Prostate gland (tissue), 2 donors: ENCODE results near the gene NAV2. TPM values are rescaled to one million over a fixed set of nuclear protein-coding genes. Genes with fewer than 3 reads are reported as not detected.
A peak's percentile ranks its signal among the peaks of the same experiment; 100 is the strongest.

Source experiments
- DNase-seq: peaks from one replicate; pipeline ENCODE4 v3.0.0-alpha.2; 2019; ENCODE audit warnings: low spot score
- H3K27ac ChIP-seq, 2 donors: fragments of 200-600 bp; sonication (generic); 2 replicates each; pipeline ENCODE4 v1.5.1; 2017 to 2019
- H3K27me3 ChIP-seq: fragments of 200-600 bp; sonication (generic); replicated peaks from 2 replicates; pipeline ENCODE4 v1.5.1; 2019; ENCODE audit not compliant: insufficient read depth
- H3K36me3 ChIP-seq, 2 donors: fragments of 200-600 bp; sonication (generic); 1 replicate in 1 of 2; 2 replicates in 1 of 2; pipeline versions ENCODE4 v1.5.1 to v1.8.1; 2017 to 2019
- H3K4me1 ChIP-seq: fragments of 200-600 bp; sonication (generic); replicated peaks from 2 replicates; pipeline ENCODE4 v1.5.1; 2019
- H3K4me3 ChIP-seq, 2 donors: fragments of 200-600 bp; sonication (generic); 2 replicates each; pipeline ENCODE4 v1.5.1; 2017 to 2019
- H3K9me3 ChIP-seq: fragments of 200-600 bp; sonication (generic); 2 replicates; pipeline ENCODE4 v1.5.1; 2017
- POLR2A ChIP-seq: fragments of 450-650 bp; IDR thresholded peaks from one replicate; pipeline ENCODE4 v1.6.1; 2016; ENCODE audit warnings: antibody characterized with exemption, mild to moderate bottlenecking
- POLR2AphosphoS5 ChIP-seq: sonication (generic); formaldehyde crosslinking; IDR thresholded peaks from one replicate; pipeline ENCODE4 v1.6.1; 2017; ENCODE audit warnings: antibody characterized with exemption
- WGBS: methylation state at CpG from one replicate; pipeline ENCODE4 v1.1.5; 2018; 5-methylcytosine and 5-hydroxymethylcytosine counted together
- intact Hi-C: fragments of 100-400 bp; cut with DNase I; formaldehyde crosslinking; loops from one replicate; pipeline ENCODE4 v1.14.2; 2022
- total RNA-seq, 2 donors: library from RNA; depleted of rRNA; stranded (reverse); fragments of >200 nt; gene quantifications; one replicate each; pipeline ENCODE4 v1.1.0, GENCODE V29; 2016
- TF ChIP-seq, protein P1 (sequence below), 4 experiments: fragments of 200-600 bp in 2 of 4; fragments of 450-650 bp in 2 of 4; sonication (generic) in 2 of 4; IDR thresholded peaks; 1 replicate in 3 of 4; 2 replicates in 1 of 4; pipeline ENCODE4 v1.5.1; 2016 to 2019; ENCODE audit warnings: antibody characterized with exemption in 4 of 4, mild to moderate bottlenecking in 2 of 4, moderate library complexity in 2 of 4

NAV2 gene
- total RNA-seq, 2 donors from 2014 or later, result 17.1 to 26.6 TPM

DNA sequence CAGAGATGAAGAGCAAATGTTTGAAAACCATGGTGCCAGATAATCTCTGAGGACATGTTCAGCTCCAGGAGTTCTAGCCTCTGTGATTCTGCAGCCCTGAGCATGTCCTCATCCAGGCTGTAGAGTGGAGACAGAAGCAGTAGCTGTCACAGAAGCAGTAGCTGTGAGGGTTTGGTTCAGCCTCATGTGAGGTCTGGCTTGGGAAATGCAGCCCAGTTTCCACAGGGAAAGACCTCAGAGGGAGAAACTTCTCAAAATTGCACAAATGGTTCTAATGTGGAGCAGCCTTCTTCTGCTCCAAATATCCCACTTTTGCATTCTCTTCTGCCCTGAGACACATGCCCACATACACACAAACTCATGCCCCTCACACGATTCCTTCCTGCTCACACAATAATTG is 399.2 kb downstream of the NAV2 start:
- Histone ChIP-seq H3K9me3 (no peaks in the 10 kb centered on the region), H3K4me3 (no peak overlapping the region), H3K27me3 (no peaks in the 10 kb centered on the region), H3K4me1 (peaks cover 3% of the 10 kb centered on the region), H3K27ac (peak overlapping the region; percentile 29 to 60), H3K36me3 (no peaks in the 10 kb centered on the region)
- intact Hi-C loops, result loop anchor here (5.0 kb wide), 2 partner anchors 160 to 550 kb away; no protein-coding TSS in a partner anchor
- TF ChIP-seq POLR2AphosphoS5, result no peak
- no peak for DNase-seq
- 38% methylated on average over 1 of the region's 1 CpG for WGBS

DNA sequence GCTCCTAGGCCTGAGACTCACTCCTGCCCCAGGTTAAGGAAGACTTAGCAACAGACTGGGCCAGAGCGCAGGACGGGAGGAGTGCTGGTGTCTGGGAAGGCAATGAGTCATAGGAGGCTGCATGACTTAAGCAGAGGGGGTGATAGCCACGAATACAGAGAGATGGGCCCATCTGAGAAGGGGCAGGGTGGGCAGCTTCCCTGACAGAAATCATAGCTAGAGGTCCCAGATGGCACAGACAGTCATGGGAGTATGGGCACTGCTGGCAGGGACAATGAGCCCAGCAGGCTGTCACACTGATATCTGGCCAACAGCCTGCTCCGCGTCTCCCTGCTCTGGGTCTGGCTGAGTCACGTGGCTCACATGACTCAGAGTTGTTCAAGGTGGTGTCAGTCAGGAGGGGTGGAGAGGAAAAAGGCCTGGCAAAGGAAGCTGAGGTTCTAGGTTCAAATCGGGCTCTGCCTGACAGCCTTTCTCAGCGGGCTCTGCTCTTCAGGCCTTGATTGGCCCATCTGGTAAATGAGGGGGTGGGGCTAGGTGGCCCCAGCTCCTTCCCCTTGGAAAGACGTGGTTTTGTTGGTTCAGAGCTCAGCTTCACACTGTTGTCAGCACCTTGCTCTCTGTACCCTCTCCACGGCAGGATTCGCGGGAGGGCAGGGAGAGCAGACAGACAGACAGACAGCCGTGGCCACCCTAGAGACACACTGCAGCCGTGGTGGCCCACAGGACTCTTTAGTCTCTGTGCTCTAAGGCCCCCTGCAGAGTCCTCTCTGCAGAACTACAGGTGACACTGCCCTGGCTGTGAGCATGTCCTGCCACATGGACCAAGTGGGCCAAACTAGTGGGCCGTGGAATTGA is 399.9 kb downstream of the NAV2 start:
- TF ChIP-seq POLR2AphosphoS5 (peak; percentile 77), POLR2A (no peak)
- Histone ChIP-seq H3K27ac (peak overlapping the region; percentile 29 to 60), H3K9me3 (no peaks in the 10 kb centered on the region), H3K36me3 (no peaks in the 10 kb centered on the region), H3K27me3 (no peaks in the 10 kb centered on the region), H3K4me1 (peaks cover 3% of the 10 kb centered on the region), H3K4me3 (no peak overlapping the region)
- peak; percentile 68 for DNase-seq
- 41% methylated on average over 15 of the region's 15 CpGs for WGBS
- intact Hi-C loops, result loop anchor here (5.0 kb wide), 2 partner anchors 160 to 550 kb away; no protein-coding TSS in a partner anchor

DNA sequence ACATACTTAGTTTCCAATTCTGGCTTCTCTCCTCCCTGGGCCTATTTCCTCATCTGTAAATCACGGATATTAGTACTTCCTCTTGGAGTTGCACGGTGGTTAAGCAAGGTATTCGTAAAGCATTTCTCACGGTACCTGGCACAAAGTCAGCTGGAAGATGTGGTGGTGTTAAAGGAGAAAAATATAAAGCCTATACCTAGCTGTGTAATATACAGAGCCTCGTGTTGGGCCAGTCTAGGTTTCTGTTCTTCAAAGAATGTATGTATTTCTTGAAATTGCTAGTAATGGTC is 400.5 kb downstream of the NAV2 start:
- Histone ChIP-seq H3K4me1 (peaks cover 3% of the 10 kb centered on the region), H3K27me3 (no peaks in the 10 kb centered on the region), H3K27ac (peak overlapping the region in 1 of 2 donors; percentile 60), H3K36me3 (no peaks in the 10 kb centered on the region), H3K9me3 (no peaks in the 10 kb centered on the region), H3K4me3 (no peak overlapping the region)
- 37% methylated on average over 5 of the region's 5 CpGs for WGBS
- intact Hi-C loops, result loop anchor here (5.0 kb wide), 2 partner anchors 161 to 551 kb away; no protein-coding TSS in a partner anchor
- DNase-seq, result no peak
- TF ChIP-seq, protein P1, sequence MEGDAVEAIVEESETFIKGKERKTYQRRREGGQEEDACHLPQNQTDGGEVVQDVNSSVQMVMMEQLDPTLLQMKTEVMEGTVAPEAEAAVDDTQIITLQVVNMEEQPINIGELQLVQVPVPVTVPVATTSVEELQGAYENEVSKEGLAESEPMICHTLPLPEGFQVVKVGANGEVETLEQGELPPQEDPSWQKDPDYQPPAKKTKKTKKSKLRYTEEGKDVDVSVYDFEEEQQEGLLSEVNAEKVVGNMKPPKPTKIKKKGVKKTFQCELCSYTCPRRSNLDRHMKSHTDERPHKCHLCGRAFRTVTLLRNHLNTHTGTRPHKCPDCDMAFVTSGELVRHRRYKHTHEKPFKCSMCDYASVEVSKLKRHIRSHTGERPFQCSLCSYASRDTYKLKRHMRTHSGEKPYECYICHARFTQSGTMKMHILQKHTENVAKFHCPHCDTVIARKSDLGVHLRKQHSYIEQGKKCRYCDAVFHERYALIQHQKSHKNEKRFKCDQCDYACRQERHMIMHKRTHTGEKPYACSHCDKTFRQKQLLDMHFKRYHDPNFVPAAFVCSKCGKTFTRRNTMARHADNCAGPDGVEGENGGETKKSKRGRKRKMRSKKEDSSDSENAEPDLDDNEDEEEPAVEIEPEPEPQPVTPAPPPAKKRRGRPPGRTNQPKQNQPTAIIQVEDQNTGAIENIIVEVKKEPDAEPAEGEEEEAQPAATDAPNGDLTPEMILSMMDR (IDR thresholded peaks at IDR 0.05), result no peak
- TF ChIP-seq POLR2AphosphoS5 (no peak), POLR2A (no peak)

DNA sequence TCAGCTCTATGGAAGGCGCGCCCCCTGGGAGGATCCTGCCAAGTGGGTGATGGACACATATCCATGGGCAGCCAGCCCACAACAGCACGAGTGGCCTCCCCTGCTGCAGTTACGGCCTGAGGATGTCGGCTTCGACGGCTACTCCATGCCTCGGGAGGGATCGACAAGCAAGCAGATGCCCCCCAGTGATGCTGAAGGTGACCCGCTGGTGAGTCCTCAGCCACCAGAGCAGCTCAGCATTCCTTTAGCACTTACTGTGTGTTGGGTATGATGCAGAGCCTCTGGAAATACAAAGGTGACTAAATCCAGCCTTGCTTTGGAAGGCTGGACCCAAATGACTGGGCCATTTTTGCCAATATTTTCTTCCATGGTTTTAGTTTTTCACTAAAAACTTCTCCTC is 402.0 kb downstream of the NAV2 start:
- WGBS, result 90% methylated on average over 8 of the region's 10 CpGs
- no peaks in the 10 kb centered on the region for H3K9me3 ChIP-seq
- no peak overlapping the region for H3K4me3 ChIP-seq
- no peak overlapping the region for H3K27ac ChIP-seq
- intact Hi-C loops, result loop anchor here (5.0 kb wide), 2 partner anchors 162 to 552 kb away; no protein-coding TSS in a partner anchor
- peaks cover 3% of the 10 kb centered on the region for H3K4me1 ChIP-seq
- TF ChIP-seq, protein P1 (IDR thresholded peaks at IDR 0.05), result no peak
- TF ChIP-seq POLR2AphosphoS5 (no peak), POLR2A (no peak)
- H3K36me3 ChIP-seq, result no peaks in the 10 kb centered on the region
- H3K27me3 ChIP-seq, result no peaks in the 10 kb centered on the region
- DNase-seq, result no peak

DNA sequence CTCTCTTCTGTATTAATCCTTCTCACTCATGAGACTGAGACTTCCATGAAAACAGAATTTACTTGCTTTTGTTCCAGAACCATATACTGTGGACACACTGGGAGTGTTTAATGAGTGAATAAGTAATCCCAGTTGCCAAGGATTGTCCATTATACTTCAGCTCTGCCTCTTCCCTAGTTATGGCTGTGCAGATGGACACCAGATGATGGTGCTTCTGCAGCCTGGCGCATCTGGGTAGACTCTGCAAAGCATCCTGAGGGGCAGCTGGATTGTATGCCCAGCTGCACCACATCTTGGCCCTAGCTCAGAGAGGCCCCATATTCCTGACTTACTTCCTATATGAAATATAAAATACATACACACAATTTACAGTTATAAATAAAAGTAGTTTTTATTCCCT is 404.2 kb downstream of the NAV2 start:
- no peak overlapping the region for H3K27ac ChIP-seq
- H3K36me3 ChIP-seq, result no peaks in the 10 kb centered on the region
- intact Hi-C loops, result no loop called here
- H3K4me3 ChIP-seq, result no peak overlapping the region
- peaks cover 3% of the 10 kb centered on the region for H3K4me1 ChIP-seq
- 0% methylated on average over 1 of the region's 1 CpG for WGBS
- DNase-seq, result no peak
- no peaks in the 10 kb centered on the region for H3K9me3 ChIP-seq
- TF ChIP-seq POLR2A, result no peak
- TF ChIP-seq POLR2AphosphoS5, result no peak
- TF ChIP-seq, protein P1 (IDR thresholded peaks at IDR 0.05), result no peak
- H3K27me3 ChIP-seq, result no peaks in the 10 kb centered on the region

DNA sequence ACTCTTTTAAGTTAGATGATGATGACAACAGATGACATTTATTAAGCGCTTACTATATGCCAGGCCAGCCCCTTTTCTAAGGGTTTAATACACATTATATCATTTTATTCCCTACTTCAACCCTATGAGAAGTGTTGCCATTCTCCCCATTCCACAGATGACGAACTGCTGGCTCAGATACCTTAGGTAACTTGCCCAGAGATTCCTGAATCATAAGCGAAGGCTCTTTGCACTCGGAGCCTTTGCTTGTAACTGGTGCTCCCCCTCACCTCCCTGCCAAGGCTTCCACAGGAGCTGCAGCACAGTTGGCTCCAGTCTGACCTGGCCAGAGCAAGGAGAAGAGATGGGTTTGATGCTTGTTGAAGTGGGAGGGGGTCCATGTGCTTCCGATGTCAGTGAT is 404.7 kb downstream of the NAV2 start:
- Histone ChIP-seq H3K27me3 (no peaks in the 10 kb centered on the region), H3K4me1 (peaks cover 3% of the 10 kb centered on the region), H3K27ac (no peak overlapping the region), H3K4me3 (no peak overlapping the region), H3K9me3 (no peaks in the 10 kb centered on the region), H3K36me3 (no peaks in the 10 kb centered on the region)
- intact Hi-C loops, result no loop called here
- TF ChIP-seq POLR2A, result no peak
- no peak for TF ChIP-seq POLR2AphosphoS5
- TF ChIP-seq, protein P1 (IDR thresholded peaks at IDR 0.05), result no peak
- 74% methylated on average over 5 of the region's 5 CpGs for WGBS
- no peak for DNase-seq
